KOPT-K1 (cell line): ENCODE results near the gene TMEM182.

Experiments used
- H3K27ac ChIP-seq: fragments of 200-600 bp; sonication (generic); 2 replicates; pipeline ENCODE4 v1.5.1; 2016; ENCODE audit warnings: antibody characterized with exemption, mild to moderate bottlenecking, low read depth, low read length; ENCODE audit not compliant: poor library complexity, severe bottlenecking
- H3K36me3 ChIP-seq: fragments of 200-600 bp; sonication (generic); 2 replicates; pipeline ENCODE4 v1.5.1; 2017; ENCODE audit warnings: antibody characterized with exemption, mild to moderate bottlenecking, low read length, moderate library complexity; ENCODE audit not compliant: insufficient read depth
- H3K9me3 ChIP-seq: fragments of 200-600 bp; sonication (generic); 2 replicates; pipeline ENCODE4 v1.5.1; 2017; ENCODE audit warnings: antibody characterized with exemption, low read length, mild to moderate bottlenecking; ENCODE audit not compliant: insufficient read depth, poor library complexity, severe bottlenecking

Gene TMEM182

GRCh38 chr2:102848366-102848839 lies 86.6 kb downstream of the TMEM182 start:
- H3K9me3 ChIP-seq: no peaks in the 10 kb centered on the region
- H3K27ac ChIP-seq: no peak overlapping the region

GRCh38 chr2:102850888-102851287 lies 89.1 kb downstream of the TMEM182 start:
- H3K27ac ChIP-seq: no peak overlapping the region
- no peaks in the 10 kb centered on the region for H3K36me3 ChIP-seq
- H3K9me3 ChIP-seq: peaks cover 11% of the 10 kb centered on the region

More at GRCh38 chr2:102848366-102848839, 86.6 kb downstream of the TMEM182 start:
- no peaks in the 10 kb centered on the region for H3K36me3 ChIP-seq

GRCh38 chr2:102852867-102853266 lies 91.0 kb downstream of the TMEM182 start:
- Histone ChIP-seq H3K36me3 (no peaks in the 10 kb centered on the region), H3K27ac (no peak overlapping the region), H3K9me3 (peaks cover 12% of the 10 kb centered on the region)
